Measurements from ENCODE around the gene FOXP2.

GRCh38 chr7:114417290-114417689, 2.7 kb downstream of the FOXP2 start:
- TF ChIP-seq, protein P1, sequence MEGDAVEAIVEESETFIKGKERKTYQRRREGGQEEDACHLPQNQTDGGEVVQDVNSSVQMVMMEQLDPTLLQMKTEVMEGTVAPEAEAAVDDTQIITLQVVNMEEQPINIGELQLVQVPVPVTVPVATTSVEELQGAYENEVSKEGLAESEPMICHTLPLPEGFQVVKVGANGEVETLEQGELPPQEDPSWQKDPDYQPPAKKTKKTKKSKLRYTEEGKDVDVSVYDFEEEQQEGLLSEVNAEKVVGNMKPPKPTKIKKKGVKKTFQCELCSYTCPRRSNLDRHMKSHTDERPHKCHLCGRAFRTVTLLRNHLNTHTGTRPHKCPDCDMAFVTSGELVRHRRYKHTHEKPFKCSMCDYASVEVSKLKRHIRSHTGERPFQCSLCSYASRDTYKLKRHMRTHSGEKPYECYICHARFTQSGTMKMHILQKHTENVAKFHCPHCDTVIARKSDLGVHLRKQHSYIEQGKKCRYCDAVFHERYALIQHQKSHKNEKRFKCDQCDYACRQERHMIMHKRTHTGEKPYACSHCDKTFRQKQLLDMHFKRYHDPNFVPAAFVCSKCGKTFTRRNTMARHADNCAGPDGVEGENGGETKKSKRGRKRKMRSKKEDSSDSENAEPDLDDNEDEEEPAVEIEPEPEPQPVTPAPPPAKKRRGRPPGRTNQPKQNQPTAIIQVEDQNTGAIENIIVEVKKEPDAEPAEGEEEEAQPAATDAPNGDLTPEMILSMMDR (IDR thresholded peaks at IDR 0.05), result no peak
- TF ChIP-seq EZH2 (IDR thresholded peaks at IDR 0.05; ENCODE audit: borderline replicate concordance, insufficient read depth, low read depth, low read length, poor library complexity, severe bottlenecking), result no peak

Measured in B cell (primary cell).